SKM-1 (cell line): ENCODE measurements around the gene ANKFY1.
"Not testable (repeated sequence)": the region's sequence is repeated elsewhere in the genome, so short reads cannot be mapped to it uniquely, and the experiment has no call there.

Experiments
- DNase-seq: peaks from one replicate; lab custom pipeline; 2025; ENCODE audit not compliant: unreplicated experiment; lab: John Stamatoyannopoulos, UW

The ANKFY1 gene

GRCh38 chr17:4221163-4221562 is 42.6 kb downstream of the ANKFY1 start:
- DNase-seq, result no peak

GRCh38 chr17:4220655-4221054 is 43.1 kb downstream of the ANKFY1 start:
- DNase-seq, result no peak

GRCh38 chr17:4219241-4219640 is 44.5 kb downstream of the ANKFY1 start:
- DNase-seq, result no peak

DNA sequence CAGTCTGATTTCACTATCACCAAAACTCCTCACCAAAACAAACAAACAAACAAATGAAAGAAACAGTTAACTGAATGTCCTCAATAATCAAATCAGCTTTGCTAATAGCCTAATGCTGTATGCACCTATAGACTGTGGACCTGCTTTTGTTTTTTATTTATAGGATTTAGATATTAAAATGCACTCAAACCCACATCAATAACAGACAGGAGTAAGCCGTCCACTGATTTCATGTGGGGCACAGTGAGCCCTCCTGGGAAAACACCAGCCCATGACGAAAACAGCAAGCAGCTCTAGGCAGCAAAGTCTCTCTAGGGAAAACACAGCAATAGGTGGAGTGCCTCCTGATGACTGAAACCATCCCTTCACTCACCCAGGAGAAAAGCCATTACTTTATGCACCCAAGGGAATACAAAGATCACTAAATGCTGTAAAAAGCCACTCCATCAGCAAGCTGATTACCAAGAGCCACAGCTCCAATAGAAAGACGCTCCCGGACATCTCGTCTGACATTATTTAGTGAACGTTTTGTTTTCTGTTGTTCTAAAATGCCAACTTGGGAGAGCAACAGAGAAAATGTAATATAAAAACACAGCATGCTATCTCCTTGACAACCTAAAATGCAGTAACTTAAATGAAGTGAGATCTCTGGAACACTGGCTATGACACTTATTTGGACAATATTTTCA is 47.8 kb downstream of the ANKFY1 start:
- DNase-seq, result no peak

DNA sequence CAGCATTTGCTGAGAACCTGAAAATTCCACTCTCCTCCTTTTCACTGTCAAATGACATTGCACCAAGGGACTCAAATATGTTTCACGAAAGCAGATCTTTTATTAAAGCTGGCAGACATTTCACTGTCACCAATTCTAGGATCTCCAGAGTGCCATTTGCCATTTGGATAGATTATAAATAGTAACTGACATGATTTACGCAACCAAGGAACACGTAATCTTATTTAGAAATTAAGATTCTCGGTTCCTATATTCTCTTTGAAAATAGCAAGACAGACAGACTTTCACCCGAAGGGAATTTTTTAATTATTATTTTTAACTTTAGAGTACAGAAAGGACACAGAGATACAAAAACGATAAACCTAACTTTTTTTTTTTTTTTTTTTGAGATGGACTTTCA is 49.6 kb downstream of the ANKFY1 start:
- DNase-seq, result no peak

DNA sequence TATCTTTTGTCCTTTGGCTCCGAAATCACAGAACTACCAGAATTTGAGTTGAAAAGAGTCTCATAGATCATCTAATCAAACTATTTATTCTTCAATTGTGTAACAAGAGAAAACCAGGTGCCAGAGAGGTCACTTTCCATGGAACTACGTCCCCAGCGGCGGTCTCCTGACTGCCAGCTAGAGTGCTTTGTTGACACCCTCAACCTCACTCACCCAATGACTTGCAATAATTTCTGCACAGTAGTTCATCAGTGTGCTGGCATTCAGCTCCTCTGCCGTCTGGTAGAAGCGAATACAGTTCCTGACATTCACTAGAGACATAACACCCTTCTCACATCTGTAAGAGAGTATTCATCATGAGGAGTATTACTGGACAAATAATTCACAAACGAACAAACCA is 54.2 kb downstream of the ANKFY1 start:
- no peak for DNase-seq

GRCh38 chr17:4208238-4208637 is 55.5 kb downstream of the ANKFY1 start:
- DNase-seq, result no peak

DNA sequence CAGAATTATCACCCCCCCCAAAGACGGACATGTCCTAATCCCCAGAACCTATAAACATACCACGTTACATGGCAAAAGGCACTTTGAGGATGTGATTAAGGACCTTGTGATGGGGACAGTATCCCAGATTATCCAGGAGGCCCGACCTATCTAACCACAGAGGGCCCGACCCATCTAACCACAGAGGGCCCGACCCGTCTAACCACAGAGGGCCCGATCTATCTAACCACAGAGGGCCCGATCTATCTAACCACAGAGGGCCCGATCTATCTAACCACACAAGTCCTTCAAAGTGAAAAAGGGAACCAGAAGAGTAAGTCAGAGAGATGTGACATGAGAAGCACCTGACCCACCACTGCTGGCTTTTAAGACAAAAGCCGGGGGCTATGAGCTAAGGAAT is 56.8 kb downstream of the ANKFY1 start:
- peak; percentile 3 for DNase-seq

DNA sequence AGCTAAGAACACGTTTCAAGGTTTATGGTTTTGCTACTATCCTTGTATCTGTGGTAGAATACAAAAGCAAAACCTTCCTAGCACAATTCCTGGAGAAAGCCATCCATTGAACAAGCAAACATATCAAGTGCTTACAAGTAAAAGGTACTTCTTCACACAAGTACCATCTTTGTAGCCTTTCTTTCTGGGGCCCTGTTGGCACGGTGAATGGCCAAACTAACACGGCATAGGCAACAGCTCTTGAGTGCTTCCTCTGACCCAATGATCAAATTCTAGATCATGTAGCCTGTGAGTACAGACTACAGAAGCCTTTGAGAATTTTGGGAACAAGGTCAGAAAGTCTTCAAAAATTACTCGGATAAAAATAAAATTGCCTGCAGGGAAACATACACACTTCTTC is 57.9 kb downstream of the ANKFY1 start:
- no peak for DNase-seq

- DNase-seq, result no peak
Measured at GRCh38 chr17:4204710-4205173, 59.0 kb downstream of the ANKFY1 start.

GRCh38 chr17:4204190-4204589 is 59.6 kb downstream of the ANKFY1 start:
- no peak for DNase-seq

DNA sequence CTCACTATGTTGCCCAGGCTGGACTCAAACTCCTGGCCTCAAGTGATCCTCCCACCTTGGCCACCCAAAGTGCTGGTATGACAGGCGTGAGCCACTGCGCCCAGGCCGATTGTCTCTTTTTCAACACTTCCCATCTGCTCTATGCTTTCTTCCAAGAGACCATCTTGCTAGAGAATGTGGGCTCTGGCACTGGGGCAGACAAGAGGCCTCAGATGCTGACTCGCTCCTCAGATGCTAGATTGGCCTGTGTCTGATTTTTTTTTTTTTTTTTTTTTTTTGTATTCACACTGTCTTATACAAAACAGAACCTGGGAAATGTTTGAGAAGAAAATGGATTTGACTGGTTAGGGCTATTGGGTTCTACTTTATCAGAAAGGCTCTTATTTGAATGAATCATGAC is 62.6 kb downstream of the ANKFY1 start:
- no peak for DNase-seq

GRCh38 chr17:4199818-4200402 is 63.9 kb downstream of the ANKFY1 start:
- DNase-seq, result no peak

DNA sequence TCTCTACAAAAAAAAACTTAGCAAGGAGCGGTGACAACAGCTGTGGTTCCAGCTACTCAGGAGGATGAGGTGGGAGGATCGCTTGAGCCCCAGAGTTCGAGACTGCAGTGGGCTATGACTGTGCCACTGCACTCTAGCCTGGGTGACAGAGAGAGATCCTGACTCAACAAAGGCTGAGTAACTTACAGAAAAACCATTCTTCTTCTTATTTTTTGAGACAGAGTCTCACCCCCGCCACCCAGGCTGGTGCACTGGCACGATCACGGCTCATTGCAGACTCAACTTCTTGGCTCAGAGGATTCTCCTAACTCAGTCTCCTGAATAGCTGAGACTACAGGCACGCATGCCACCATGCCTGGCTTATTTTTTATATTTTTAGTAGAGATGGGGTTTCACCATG is 64.8 kb downstream of the ANKFY1 start:
- no peak for DNase-seq

DNA sequence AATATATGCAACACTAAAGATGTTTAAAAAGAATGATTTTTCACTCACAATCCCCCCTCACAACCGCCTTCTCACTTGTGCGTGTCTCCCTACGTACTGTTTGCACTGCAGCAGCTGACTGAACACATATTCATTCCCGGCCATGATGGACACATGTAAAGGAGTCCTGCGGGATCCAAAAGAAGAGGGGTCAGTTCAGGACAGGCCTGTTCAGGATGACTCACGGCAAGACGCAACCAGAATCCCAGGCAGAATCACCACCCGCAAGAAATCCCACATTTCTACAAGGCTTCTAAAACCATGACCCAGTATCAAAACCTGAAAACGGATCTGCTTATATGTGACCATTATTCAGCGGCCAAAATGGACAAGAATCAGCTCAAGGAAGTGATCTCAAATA is 68.5 kb downstream of the ANKFY1 start:
- DNase-seq, result no peak

GRCh38 chr17:4194796-4195195 is 69.0 kb downstream of the ANKFY1 start:
- DNase-seq, result no peak

GRCh38 chr17:4190791-4191190 is 73.0 kb downstream of the ANKFY1 start:
- not testable (repeated sequence) for DNase-seq

- DNase-seq, result no peak
Measured at GRCh38 chr17:4189280-4189679, 74.5 kb downstream of the ANKFY1 start.

- DNase-seq, result no peak
Measured at GRCh38 chr17:4188076-4188475, 75.7 kb downstream of the ANKFY1 start.

DNA sequence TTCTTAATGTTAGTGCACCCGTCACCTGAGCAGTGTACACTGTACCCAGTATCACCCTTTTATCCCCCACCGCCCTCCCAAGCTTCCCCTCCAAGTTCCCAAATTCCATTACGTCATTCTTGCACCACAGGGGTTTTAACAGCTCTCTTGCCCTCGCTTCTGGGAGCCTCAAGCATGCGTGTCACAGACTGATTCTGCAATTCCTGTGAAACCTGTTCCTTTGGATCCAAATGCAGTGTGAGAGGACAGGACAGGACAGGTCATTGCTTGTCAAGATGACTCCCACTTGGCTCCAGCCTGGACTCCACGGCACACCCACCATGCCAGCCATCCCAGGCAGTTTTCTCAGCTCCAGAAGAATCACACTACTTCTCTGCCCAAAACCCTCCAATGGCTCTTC is 76.7 kb downstream of the ANKFY1 start:
- DNase-seq, result no peak

- no peak for DNase-seq
Measured at GRCh38 chr17:4186357-4186881, 77.4 kb downstream of the ANKFY1 start.

DNA sequence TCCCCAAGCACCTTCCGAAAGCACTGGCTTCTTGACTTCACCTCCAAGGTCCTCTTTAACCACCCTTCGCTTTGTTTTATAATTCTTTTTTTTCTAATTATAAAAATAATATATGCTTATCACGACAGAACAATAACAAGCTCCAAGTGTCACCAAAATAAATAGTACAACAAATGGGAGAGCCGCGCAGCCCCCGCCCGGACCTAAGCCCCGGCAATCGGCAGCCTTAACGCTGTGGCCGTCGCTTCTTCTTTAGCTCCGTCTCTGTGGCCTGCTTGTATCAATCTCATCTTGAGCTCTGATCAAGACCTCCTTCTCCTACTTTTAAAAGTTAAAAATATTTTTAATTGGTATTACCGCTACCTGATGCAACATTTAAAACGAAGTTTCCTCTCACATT is 78.1 kb downstream of the ANKFY1 start:
- DNase-seq, result no peak

- DNase-seq, result no peak
Measured at GRCh38 chr17:4184811-4185210, 79.0 kb downstream of the ANKFY1 start.
